GM18498 (cell line): ENCODE measurements around the gene GPR37L1.
"Not testable (repeated sequence)": the region's sequence is repeated elsewhere in the genome, so short reads cannot be mapped to it uniquely, and the experiment has no call there.

Experiments used
- ATAC-seq: cut with Tn5 transposase; IDR thresholded peaks from one replicate; pipeline ENCODE4 v1.9.1; 2021; ENCODE audit warnings: mild to moderate bottlenecking, moderate library complexity; ENCODE audit not compliant: unreplicated experiment

GPR37L1 gene

GRCh38 chr1:202133001-202133400, 10.3 kb downstream of the GPR37L1 start:
- ATAC-seq: no peak

- no peak for ATAC-seq
Observed at GRCh38 chr1:202133496-202133895, 10.8 kb downstream of the GPR37L1 start.

DNA sequence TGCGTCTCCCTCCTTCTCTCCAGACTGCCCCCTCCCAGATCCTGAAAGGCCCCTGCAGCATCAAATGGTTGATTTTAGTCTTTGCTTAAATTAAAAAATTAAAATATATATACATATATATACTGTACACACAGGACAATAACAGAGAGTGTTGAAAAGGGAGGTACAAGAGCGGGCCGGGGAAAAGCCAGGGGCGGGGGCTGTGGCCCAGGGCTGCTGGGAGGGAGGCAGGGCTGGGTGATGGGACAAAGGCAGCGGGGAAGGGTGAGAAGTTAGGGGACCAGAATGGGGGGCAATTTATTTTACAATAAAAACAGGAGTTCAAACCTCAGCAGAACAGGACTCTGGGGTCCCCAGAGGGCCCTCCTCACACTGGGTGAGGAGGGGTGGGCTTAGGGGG, 11.3 kb downstream of the GPR37L1 start:
- no peak for ATAC-seq

DNA sequence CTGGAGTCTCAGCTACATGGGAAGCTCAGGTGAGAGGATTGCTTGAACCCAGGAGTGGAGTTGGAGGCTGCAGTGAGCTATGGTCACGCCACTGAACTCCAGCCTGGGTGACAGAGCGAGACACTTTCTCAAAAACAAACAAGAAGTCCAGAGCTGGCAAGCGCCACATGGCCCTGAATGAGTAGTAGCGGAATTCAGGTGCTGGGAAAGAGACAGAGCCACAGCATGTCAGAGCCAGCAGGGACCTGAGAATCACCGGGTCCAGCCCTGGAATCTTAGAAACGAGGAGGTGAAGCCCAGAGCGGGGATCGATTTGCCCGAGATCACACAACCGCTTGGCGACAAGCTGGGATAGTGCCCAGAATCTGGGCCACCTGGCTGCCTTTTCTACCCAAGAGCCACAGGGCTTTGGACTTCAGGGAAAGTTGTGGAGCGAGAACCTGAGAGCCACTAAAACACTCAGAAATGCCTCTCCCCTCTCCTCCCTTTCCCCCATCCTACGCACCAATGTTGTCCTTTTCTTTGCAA, 12.0 kb downstream of the GPR37L1 start:
- no peak for ATAC-seq

DNA sequence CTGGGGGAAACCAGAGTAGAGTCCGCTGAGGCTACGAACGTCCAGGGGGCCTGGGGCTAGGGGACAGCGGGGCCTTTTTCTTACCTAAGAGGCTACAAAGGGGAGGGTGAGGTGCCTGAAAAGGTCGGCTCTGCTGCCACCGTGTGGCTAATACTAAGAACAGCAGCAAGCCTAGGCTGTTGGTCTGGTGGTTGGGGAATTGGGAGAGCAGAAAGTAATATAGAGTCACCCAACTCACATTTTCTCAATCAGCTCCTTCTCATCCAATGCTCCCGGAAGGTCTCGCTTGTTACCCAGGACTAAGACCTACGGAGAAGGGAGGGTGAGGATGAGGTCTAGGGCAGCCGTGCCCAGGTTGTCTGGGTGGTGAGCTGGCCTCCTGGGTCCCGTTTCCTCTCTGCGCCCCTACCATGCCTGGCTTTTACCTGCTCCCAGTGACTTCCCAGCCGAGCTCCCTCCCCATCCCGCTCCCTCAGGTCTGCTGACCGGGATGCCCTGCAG, 12.6 kb downstream of the GPR37L1 start:
- peak; percentile 69 for ATAC-seq

DNA sequence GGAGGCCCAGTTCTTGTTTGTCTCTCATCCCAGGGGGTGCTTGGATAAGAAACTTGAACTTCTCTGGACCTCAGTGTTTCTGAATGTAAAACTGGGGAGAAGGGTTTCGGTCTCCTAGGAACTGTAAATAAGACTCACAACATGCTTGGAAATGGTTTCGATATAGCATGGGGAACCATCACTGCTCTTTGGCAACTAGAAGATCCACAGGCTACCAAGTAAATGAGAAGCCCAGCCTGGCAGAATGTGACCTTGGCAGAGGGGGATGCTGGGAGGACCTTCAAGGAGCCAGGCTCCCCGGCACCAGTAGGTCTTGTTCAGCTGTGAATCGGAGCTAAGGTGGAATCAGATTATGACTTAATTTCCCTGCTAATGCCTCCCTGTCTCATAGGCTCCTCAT, 18.1 kb downstream of the GPR37L1 start:
- ATAC-seq: no peak

- ATAC-seq: not testable (repeated sequence)
Observed at GRCh38 chr1:202141468-202141867, 18.8 kb downstream of the GPR37L1 start.

GRCh38 chr1:202143011-202143767, 20.5 kb downstream of the GPR37L1 start:
- ATAC-seq: peak; percentile 27

- ATAC-seq: peak; percentile 55
Observed at GRCh38 chr1:202143768-202144401, 21.2 kb downstream of the GPR37L1 start.

GRCh38 chr1:202144402-202145067, 21.8 kb downstream of the GPR37L1 start, which contains the start of gene ARL8A:
Gene ARL8A, minus strand, starts transcription at chr1:202144737. Its CDS starts 165 bp downstream, at chr1:202144572.
- peak; percentile 64 for ATAC-seq

DNA sequence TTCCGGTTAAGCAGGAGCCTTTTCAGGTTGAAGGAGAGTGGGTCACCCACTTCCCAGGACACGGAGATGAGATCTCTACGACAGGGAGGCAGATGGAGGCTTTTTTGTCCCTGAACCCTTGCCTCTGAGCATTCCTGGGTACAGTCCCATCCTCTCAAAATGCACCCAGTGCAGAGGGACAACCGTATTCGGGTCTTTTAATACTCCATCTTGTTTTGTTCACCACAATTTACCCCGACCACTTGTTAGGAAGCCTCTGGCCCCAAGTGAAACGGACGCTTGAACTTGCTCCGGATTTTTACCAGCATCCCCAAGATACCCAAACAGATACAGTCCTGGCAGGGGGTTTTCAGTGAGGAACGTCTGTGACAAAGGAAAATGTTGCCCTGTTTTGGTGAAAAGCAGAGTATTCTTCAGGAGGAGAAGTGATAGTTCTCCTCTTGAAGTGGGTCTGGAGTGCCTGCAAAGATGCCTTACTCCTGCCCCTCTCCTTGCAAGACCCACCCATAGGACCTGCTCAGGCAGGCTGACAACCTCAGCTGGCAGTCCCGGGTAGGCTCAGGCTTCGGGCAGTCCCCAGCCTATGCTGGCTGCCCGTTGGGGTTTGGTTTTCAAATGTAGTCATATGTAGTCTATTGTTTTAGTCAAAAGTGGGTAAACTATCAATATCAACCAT, 22.5 kb downstream of the GPR37L1 start:
- ATAC-seq: no peak

DNA sequence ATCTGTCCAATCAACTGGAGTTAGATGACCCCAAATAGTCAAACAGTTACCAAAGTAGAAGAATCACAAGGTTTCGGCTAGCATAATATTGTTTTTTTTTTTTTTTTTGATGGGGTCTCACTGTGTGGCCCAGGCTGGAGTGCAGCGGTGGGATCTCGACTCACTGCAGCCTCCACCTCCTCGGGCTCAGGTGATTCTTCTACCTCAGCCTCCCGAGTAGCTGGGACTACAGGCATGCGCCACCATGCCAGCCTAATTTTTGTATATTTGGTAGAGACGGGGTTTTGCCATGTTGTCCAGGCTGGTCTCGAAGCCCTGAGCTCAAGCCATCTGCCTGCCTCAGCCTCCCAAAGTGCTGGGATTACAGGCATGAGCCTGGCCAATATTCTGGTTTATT, 23.0 kb downstream of the GPR37L1 start:
- ATAC-seq: not testable (repeated sequence)

DNA sequence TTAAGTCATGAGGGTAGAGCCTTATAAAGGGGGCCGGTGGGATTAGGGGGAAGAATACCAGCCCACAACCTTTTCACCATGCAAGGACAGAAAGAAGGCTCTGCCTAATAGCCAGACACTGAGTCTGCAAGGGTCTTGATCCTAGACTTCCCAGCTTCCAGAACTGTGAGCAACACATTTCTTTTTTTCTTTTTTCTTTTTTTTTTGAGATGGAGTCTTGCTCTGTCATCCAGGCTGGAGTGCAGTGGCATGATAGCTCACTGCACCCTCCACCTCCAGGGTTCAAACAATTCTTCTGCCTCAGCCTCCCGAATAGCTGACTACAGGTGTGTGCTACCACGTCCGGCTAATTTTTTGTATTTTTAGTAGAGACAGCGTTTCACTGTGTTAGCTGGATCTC, 23.6 kb downstream of the GPR37L1 start:
- ATAC-seq: no peak

GRCh38 chr1:202146993-202147392, 24.3 kb downstream of the GPR37L1 start:
- ATAC-seq: no peak

GRCh38 chr1:202148391-202148790, 25.7 kb downstream of the GPR37L1 start:
- no peak for ATAC-seq

DNA sequence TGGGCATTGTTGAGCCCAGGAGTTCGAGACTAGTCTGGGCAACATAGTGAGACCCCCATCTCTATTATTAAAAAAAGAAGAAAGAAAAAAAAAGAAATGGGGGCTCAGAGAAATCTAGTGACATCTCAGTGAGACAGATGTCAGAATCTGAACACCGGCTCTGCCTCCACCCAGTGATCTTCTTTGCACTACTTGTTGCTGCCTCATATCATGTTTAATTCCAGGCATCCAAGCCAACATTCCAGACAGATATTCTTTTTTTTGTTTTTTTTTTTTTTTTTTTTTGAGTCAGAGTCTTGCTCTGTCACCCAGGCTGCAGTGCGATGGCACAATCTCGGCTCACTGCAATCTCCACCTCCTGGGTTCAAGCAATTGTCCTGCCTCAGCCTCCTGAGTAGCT, 26.8 kb downstream of the GPR37L1 start:
- ATAC-seq: no peak

- no peak for ATAC-seq
Observed at GRCh38 chr1:202150187-202150586, 27.5 kb downstream of the GPR37L1 start.

DNA sequence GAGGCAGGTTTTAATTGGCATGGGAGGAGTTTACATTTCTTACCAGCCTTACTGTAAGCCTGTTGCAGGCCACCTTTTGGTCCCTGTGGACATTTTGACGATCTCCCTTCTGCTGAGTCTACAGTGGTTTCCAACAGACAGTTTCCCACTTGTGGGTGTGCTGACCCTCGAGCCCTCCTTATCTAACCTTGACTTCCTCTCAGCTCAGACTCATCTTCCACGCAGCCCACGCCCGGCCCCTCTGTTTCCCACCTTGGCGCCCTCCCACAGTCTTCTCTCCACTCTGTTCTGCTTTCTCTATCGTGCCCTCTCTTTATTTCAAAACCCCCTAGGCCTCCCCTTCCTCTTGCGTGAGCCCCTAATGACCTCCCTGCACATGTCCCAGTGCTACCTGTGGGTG, 27.9 kb downstream of the GPR37L1 start:
- no peak for ATAC-seq

DNA sequence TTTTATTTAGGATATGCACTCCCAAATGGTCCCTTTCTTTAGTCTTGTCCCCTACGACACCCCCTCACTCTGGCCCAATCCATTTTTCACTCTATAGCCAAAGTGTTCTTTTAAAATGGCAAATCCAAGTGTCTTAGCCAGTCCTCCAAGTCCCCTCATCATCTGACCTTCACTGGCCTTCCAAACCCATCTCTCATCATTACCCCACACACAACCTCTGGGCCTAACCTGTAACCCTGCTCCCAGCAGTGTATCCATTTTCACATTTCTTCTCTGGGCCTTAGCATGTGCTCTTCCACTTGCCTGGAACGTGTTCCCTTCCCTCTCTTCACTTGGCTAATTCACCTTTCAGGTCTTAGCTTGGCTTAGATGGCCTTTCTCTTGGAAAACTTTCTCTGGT, 28.3 kb downstream of the GPR37L1 start:
- ATAC-seq: no peak

GRCh38 chr1:202152399-202152798, 29.7 kb downstream of the GPR37L1 start:
- ATAC-seq: no peak

DNA sequence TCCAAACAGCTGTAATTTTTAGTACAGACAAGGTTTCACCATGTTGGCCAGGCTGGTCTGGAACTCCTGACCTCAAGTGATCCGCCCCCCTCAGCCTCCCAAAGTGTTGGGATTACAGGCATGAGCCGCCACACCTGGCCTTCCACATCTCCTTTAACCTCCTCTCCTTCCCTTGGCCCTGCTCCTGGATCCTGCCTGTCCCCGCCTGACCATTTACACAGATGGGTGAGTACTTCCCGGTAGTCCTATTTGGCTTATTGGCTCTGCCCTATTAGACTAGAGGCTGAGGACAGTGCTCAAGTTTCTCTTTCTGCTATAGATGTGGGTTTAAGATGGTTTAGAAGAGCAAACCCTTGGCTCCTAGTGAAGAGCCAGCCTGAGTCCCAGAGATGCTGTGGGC, 30.6 kb downstream of the GPR37L1 start:
- no peak for ATAC-seq
